T47D (cell line): Measurements from ENCODE around the gene TTC3.
"Not testable (repeated sequence)": the region's sequence is repeated elsewhere in the genome, so short reads cannot be mapped to it uniquely, and the experiment has no call there.

Experiments used
- DNase-seq, 2 experiments: peaks; one replicate each; pipeline versions ENCODE4 v3.0.0 to v3.0.0-alpha.2; 2011 to 2012; ENCODE audit warnings: low read depth in 1 of 2, low spot score in 1 of 2
- JUND ChIP-seq: IDR thresholded peaks from 2 replicates; pipeline ENCODE4 v1.6.1; 2012; ENCODE audit warnings: low read depth
- in situ Hi-C: cut with HindIII; loops from 2 replicates; pipeline ENCODE4 v1.10.0; 2016; ENCODE audit warnings: low sequenced_read_pairs, low pct_unique_long_range_greater_than_20kb

The TTC3 gene

GRCh38 chr21:37072988-37073416 lies at the start of gene TTC3, which contains the start of gene PIGP:
TSS of gene TTC3 (plus strand) at chr21:37073254. CDS start at chr21:37087258, 14,004 bp downstream.
TSS of gene PIGP (minus strand) at chr21:37073071. CDS start at chr21:37072515, 556 bp downstream.
- TF ChIP-seq JUND: no peak
- peak; percentile 70 to 95 for DNase-seq
- in situ Hi-C loops: no loop called here

GRCh38 chr21:37026499-37026898 lies 46.6 kb upstream of the TTC3 start:
- no peak for TF ChIP-seq JUND
- in situ Hi-C loops: no loop called here
- DNase-seq: no peak

- no peak for TF ChIP-seq JUND
- in situ Hi-C loops: no loop called here
- DNase-seq: no peak
Measured at GRCh38 chr21:37028570-37028969, 44.5 kb upstream of the TTC3 start.

- in situ Hi-C loops: no loop called here
- DNase-seq: no peak
- no peak for TF ChIP-seq JUND
Measured at GRCh38 chr21:37030864-37031263, 42.2 kb upstream of the TTC3 start.

GRCh38 chr21:37032293-37032692 lies 40.8 kb upstream of the TTC3 start:
- in situ Hi-C loops: no loop called here
- TF ChIP-seq JUND: no peak
- no peak for DNase-seq

- in situ Hi-C loops: no loop called here
- no peak for DNase-seq
- TF ChIP-seq JUND: no peak
Measured at GRCh38 chr21:37032877-37033471, 40.1 kb upstream of the TTC3 start.

GRCh38 chr21:37034394-37034793 lies 38.7 kb upstream of the TTC3 start:
- in situ Hi-C loops, DNase-seq: not testable (repeated sequence)

- in situ Hi-C loops: no loop called here
- peak in 1 of 2 experiments; percentile 68 for DNase-seq
- TF ChIP-seq JUND: no peak
Measured at GRCh38 chr21:37036177-37036576, 36.9 kb upstream of the TTC3 start.

- no peak for TF ChIP-seq JUND
- no peak for DNase-seq
- in situ Hi-C loops: no loop called here
Measured at GRCh38 chr21:37039411-37040075, 33.5 kb upstream of the TTC3 start.

GRCh38 chr21:37040212-37040611 lies 32.8 kb upstream of the TTC3 start:
- no peak for TF ChIP-seq JUND
- no peak for DNase-seq
- in situ Hi-C loops: no loop called here

GRCh38 chr21:37041706-37042271 lies 31.3 kb upstream of the TTC3 start:
- in situ Hi-C loops: no loop called here
- TF ChIP-seq JUND: no peak
- DNase-seq: peak in 1 of 2 experiments; percentile 76

- TF ChIP-seq JUND: no peak
- in situ Hi-C loops: no loop called here
- DNase-seq: no peak
Measured at GRCh38 chr21:37043818-37044217, 29.2 kb upstream of the TTC3 start.

- no peak for DNase-seq
- TF ChIP-seq JUND: no peak
- in situ Hi-C loops: no loop called here
Measured at GRCh38 chr21:37044643-37045042, 28.4 kb upstream of the TTC3 start.
